BLaER1 (cell line): Measurements from ENCODE around the gene DPY19L3.
"Not testable (repeated sequence)": the region's sequence is repeated elsewhere in the genome, so short reads cannot be mapped to it uniquely, and the experiment has no call there.

Experiments
- H3K27ac ChIP-seq: shearing (Covaris generic); formaldehyde crosslinking; 2 replicates; pipeline ENCODE4 v1.8.1; 2022
- H3K27me3 ChIP-seq: shearing (Covaris generic); formaldehyde crosslinking; 2 replicates; pipeline ENCODE4 v1.8.1; 2022
- H3K36me3 ChIP-seq: shearing (Covaris generic); formaldehyde crosslinking; 2 replicates; pipeline ENCODE4 v1.8.1; 2022
- H3K4me1 ChIP-seq: shearing (Covaris generic); formaldehyde crosslinking; 2 replicates; pipeline ENCODE4 v1.8.1; 2022
- H3K4me2 ChIP-seq: shearing (Covaris generic); formaldehyde crosslinking; 2 replicates; pipeline ENCODE4 v1.8.1; 2022
- H3K4me3 ChIP-seq: shearing (Covaris generic); formaldehyde crosslinking; 2 replicates; pipeline ENCODE4 v1.8.1; 2022
- H3K9ac ChIP-seq: shearing (Covaris generic); formaldehyde crosslinking; 2 replicates; pipeline ENCODE4 v1.8.1; 2022
- H3K9me3 ChIP-seq: shearing (Covaris generic); formaldehyde crosslinking; 2 replicates; pipeline ENCODE4 v1.8.1; 2022
- H4K20me1 ChIP-seq: shearing (Covaris generic); formaldehyde crosslinking; 2 replicates; pipeline ENCODE4 v1.8.1; 2022
- Cebpa-rat ChIP-seq: shearing (Covaris generic); IDR thresholded peaks from 2 replicates; pipeline ENCODE4 v1.8.1; 2022

The DPY19L3 gene

GRCh38 chr19:32367948-32368536, 37.5 kb upstream of the DPY19L3 start:
- Histone ChIP-seq H3K9me3 (no peaks in the 10 kb centered on the region), H3K4me3 (no peak overlapping the region), H3K4me2 (no peak overlapping the region), H3K27me3 (no peaks in the 10 kb centered on the region), H3K9ac (no peak overlapping the region), H3K4me1 (no peaks in the 10 kb centered on the region), H3K36me3 (peaks cover 96% of the 10 kb centered on the region), H3K27ac (no peak overlapping the region), H4K20me1 (peaks cover 90% of the 10 kb centered on the region)
- TF ChIP-seq Cebpa-rat: no peak

GRCh38 chr19:32368787-32369186, 36.8 kb upstream of the DPY19L3 start:
- Histone ChIP-seq H3K4me3 (no peak overlapping the region), H3K27me3 (no peaks in the 10 kb centered on the region), H3K9me3 (no peaks in the 10 kb centered on the region), H3K27ac (no peak overlapping the region), H3K4me1 (no peaks in the 10 kb centered on the region), H4K20me1 (peaks cover 87% of the 10 kb centered on the region), H3K36me3 (peaks cover 96% of the 10 kb centered on the region), H3K4me2 (no peak overlapping the region), H3K9ac (no peak overlapping the region)
- no peak for TF ChIP-seq Cebpa-rat

GRCh38 chr19:32372726-32373517, 32.6 kb upstream of the DPY19L3 start:
- Histone ChIP-seq H3K27me3 (no peaks in the 10 kb centered on the region), H3K4me3 (no peak overlapping the region), H3K9ac (no peak overlapping the region), H3K36me3 (peaks cover 92% of the 10 kb centered on the region), H4K20me1 (peaks cover 50% of the 10 kb centered on the region), H3K4me2 (no peak overlapping the region), H3K9me3 (no peaks in the 10 kb centered on the region; the same call in 1 of the 2 replicates), H3K4me1 (no peaks in the 10 kb centered on the region), H3K27ac (no peak overlapping the region)
- TF ChIP-seq Cebpa-rat: no peak

GRCh38 chr19:32373585-32374295, 31.8 kb upstream of the DPY19L3 start:
- Histone ChIP-seq H3K9me3 (no peaks in the 10 kb centered on the region; the same call in 1 of the 2 replicates), H3K4me3 (no peak overlapping the region), H3K9ac (no peak overlapping the region), H4K20me1 (peaks cover 42% of the 10 kb centered on the region), H3K36me3 (peaks cover 91% of the 10 kb centered on the region), H3K4me1 (no peaks in the 10 kb centered on the region), H3K4me2 (no peak overlapping the region), H3K27me3 (no peaks in the 10 kb centered on the region), H3K27ac (no peak overlapping the region)
- no peak for TF ChIP-seq Cebpa-rat

- H4K20me1 ChIP-seq: peaks cover 35% of the 10 kb centered on the region
- not testable (repeated sequence) for H3K9ac ChIP-seq, H3K9me3 ChIP-seq, H3K27me3 ChIP-seq, H3K4me3 ChIP-seq, H3K4me2 ChIP-seq, H3K4me1 ChIP-seq, H3K27ac ChIP-seq
- peaks cover 89% of the 10 kb centered on the region for H3K36me3 ChIP-seq
Observed at GRCh38 chr19:32374362-32374761, 31.2 kb upstream of the DPY19L3 start.

GRCh38 chr19:32377088-32377487, 28.5 kb upstream of the DPY19L3 start:
- not testable (repeated sequence) for H3K4me3 ChIP-seq, H3K27ac ChIP-seq, H3K9me3 ChIP-seq, H3K4me1 ChIP-seq, H3K27me3 ChIP-seq, H3K9ac ChIP-seq, H3K4me2 ChIP-seq
- Histone ChIP-seq H3K36me3 (peaks cover 86% of the 10 kb centered on the region), H4K20me1 (peaks cover 11% of the 10 kb centered on the region; the same call in 1 of the 2 replicates)

GRCh38 chr19:32380269-32380668, 25.3 kb upstream of the DPY19L3 start:
- Histone ChIP-seq H3K9ac (no peak overlapping the region), H3K36me3 (peaks cover 81% of the 10 kb centered on the region), H3K4me3 (no peak overlapping the region), H3K27ac (no peak overlapping the region), H3K9me3 (no peaks in the 10 kb centered on the region; the same call in 1 of the 2 replicates), H3K4me1 (no peaks in the 10 kb centered on the region), H3K4me2 (no peak overlapping the region), H4K20me1 (no peaks in the 10 kb centered on the region; the same call in 1 of the 2 replicates), H3K27me3 (no peaks in the 10 kb centered on the region)
- no peak for TF ChIP-seq Cebpa-rat

- H3K36me3 ChIP-seq: peaks cover 35% of the 10 kb centered on the region
Observed at GRCh38 chr19:32387701-32388392, 17.7 kb upstream of the DPY19L3 start.

GRCh38 chr19:32388393-32388855, 17.1 kb upstream of the DPY19L3 start:
- Histone ChIP-seq H3K27me3 (no peaks in the 10 kb centered on the region), H3K4me3 (no peak overlapping the region), H4K20me1 (no peaks in the 10 kb centered on the region), H3K4me1 (no peaks in the 10 kb centered on the region), H3K9ac (no peak overlapping the region), H3K36me3 (peaks cover 29% of the 10 kb centered on the region), H3K27ac (no peak overlapping the region), H3K9me3 (no peaks in the 10 kb centered on the region), H3K4me2 (no peak overlapping the region)
- no peak for TF ChIP-seq Cebpa-rat

More at GRCh38 chr19:32387701-32388392, 17.7 kb upstream of the DPY19L3 start:
- H3K9ac ChIP-seq: no peak overlapping the region
- no peak overlapping the region for H3K4me3 ChIP-seq
- H3K27ac ChIP-seq: no peak overlapping the region
- H3K4me1 ChIP-seq: no peaks in the 10 kb centered on the region
- no peak overlapping the region for H3K4me2 ChIP-seq
- TF ChIP-seq Cebpa-rat: no peak
- no peaks in the 10 kb centered on the region for H3K27me3 ChIP-seq
- no peaks in the 10 kb centered on the region for H3K9me3 ChIP-seq
- H4K20me1 ChIP-seq: no peaks in the 10 kb centered on the region
